OCI-LY7 (cell line): ENCODE results near the gene ISCU. TPM values are rescaled to one million over a fixed set of nuclear protein-coding genes. Genes with fewer than 3 reads are reported as not detected.

Experiments
- BruUV-seq: library from RNA; stranded (reverse); fragments of 400-500 nt; replicated peaks from 2 replicates; lab custom pipeline; 2021; lab: Mats Ljungman, UMichigan
- CTCF ChIA-PET: fragments of 300-600 bp; sonication (Branson Sonifier 250); formaldehyde crosslinking; loops from one replicate; lab custom pipeline; 2022; ENCODE audit warnings: antibody characterized with exemption; ENCODE audit not compliant: unreplicated experiment; lab: Charles Lee
- POLR2A ChIA-PET: fragments of 300-600 bp; sonication (Branson Sonifier 250); formaldehyde crosslinking; loops from one replicate; lab custom pipeline; 2022; ENCODE audit warnings: antibody characterized with exemption; lab: Charles Lee
- DNase-seq: peaks from one replicate; pipeline ENCODE4 v3.0.0-alpha.2; 2015; ENCODE audit warnings: low spot score
- H2AFZ ChIP-seq: fragments of 200-600 bp; sonication (generic), shearing (Covaris generic); 2 replicates; pipeline ENCODE4 v1.6.1; 2014; ENCODE audit warnings: mild to moderate bottlenecking, antibody characterized with exemption, low read length, moderate library complexity
- H3K27ac ChIP-seq: fragments of 200-600 bp; sonication (generic); 2 replicates; pipeline ENCODE4 v1.5.1; 2014; ENCODE audit warnings: mixed run types, low read depth, mild to moderate bottlenecking, moderate library complexity, low read length, inconsistent platforms; ENCODE audit not compliant: poor library complexity, severe bottlenecking
- H3K36me3 ChIP-seq: fragments of 200-600 bp; sonication (generic); 2 replicates; pipeline ENCODE4 v1.6.1; 2014; ENCODE audit warnings: mild to moderate bottlenecking, antibody characterized with exemption, low read length, moderate library complexity, mixed read lengths; ENCODE audit not compliant: insufficient read depth
- H3K4me1 ChIP-seq: fragments of 200-600 bp; sonication (generic); 2 replicates; pipeline ENCODE4 v1.5.1; 2014; ENCODE audit warnings: mild to moderate bottlenecking, low read length; ENCODE audit not compliant: insufficient read depth, poor library complexity, severe bottlenecking
- H3K4me2 ChIP-seq: fragments of 200-600 bp; sonication (generic); 2 replicates; pipeline ENCODE4 v1.6.1; 2014; ENCODE audit warnings: mild to moderate bottlenecking, low read length
- H3K4me3 ChIP-seq: fragments of 200-600 bp; sonication (generic); 2 replicates; pipeline ENCODE4 v1.5.1; 2014; ENCODE audit warnings: mild to moderate bottlenecking, low read depth, low read length; ENCODE audit not compliant: poor library complexity, severe bottlenecking
- H3K79me2 ChIP-seq: fragments of 200-600 bp; sonication (generic); 2 replicates; pipeline ENCODE4 v1.6.1; 2016; ENCODE audit warnings: low read depth, mild to moderate bottlenecking, low read length, moderate library complexity, mixed read lengths; ENCODE audit not compliant: insufficient read depth
- H3K9me2 ChIP-seq: fragments of 200-600 bp; sonication (generic); 2 replicates; pipeline ENCODE4 v1.6.1; 2016; ENCODE audit warnings: mild to moderate bottlenecking, low read length, mixed read lengths; ENCODE audit not compliant: insufficient read depth
- H3K9me3 ChIP-seq: fragments of 200-600 bp; sonication (generic); 2 replicates; pipeline ENCODE4 v1.6.1; 2014; ENCODE audit warnings: mild to moderate bottlenecking, mixed run types, low read length, mixed read lengths
- H4K20me1 ChIP-seq: fragments of 200-600 bp; sonication (generic); 2 replicates; pipeline ENCODE4 v1.6.1; 2014; ENCODE audit warnings: mild to moderate bottlenecking, antibody characterized with exemption, low read length, moderate library complexity, mixed read lengths; ENCODE audit not compliant: insufficient read depth
- CTCF ChIP-seq: fragments of 200-600 bp; sonication (generic); conservative IDR thresholded peaks from 2 replicates; pipeline ENCODE4 v1.5.1; 2014; ENCODE audit warnings: mild to moderate bottlenecking, antibody characterized with exemption, low read length, moderate library complexity, mixed read lengths
- EZH2phosphoT487 ChIP-seq: fragments of 200-600 bp; sonication (generic); IDR thresholded peaks from 2 replicates; pipeline ENCODE4 v1.6.1; 2018; ENCODE audit warnings: low read depth, borderline replicate concordance, mild to moderate bottlenecking, mixed run types, antibody characterized with exemption, low read length, moderate library complexity, mixed read lengths
- intact Hi-C: fragments of 100-400 bp; cut with micrococcal nuclease; formaldehyde crosslinking; loops from one replicate; pipeline ENCODE4 v1.10.0; 2022; ENCODE audit not compliant: unreplicated experiment
- total RNA-seq, 2 experiments: library from RNA; depleted of rRNA in 1 of 2; stranded (reverse); fragments of >200 nt in 1 of 2; shearing (Covaris generic) in 1 of 2; gene quantifications; 2 replicates each; pipeline ENCODE4 v1.2.3, GENCODE V29; 2014 to 2022

ISCU gene
- total RNA-seq, 2 experiments from 2014 or later, result 123 to 146 TPM

- Histone ChIP-seq H3K9me3 (no peaks in the 10 kb centered on the region), H3K4me1 (peaks cover 20% of the 10 kb centered on the region), H3K27ac (no peak within 1 kb of the TSS), H3K79me2 (no peaks in the 10 kb centered on the region), H3K4me2 (peak within 1 kb of the TSS; percentile 90), H3K9me2 (no peaks in the 10 kb centered on the region), H3K36me3 (peaks cover 35% of the 10 kb centered on the region), H4K20me1 (no peaks in the 10 kb centered on the region), H3K4me3 (peak within 1 kb of the TSS; percentile 84), H2AFZ (peak within 1 kb of the TSS; percentile 73)
- POLR2A ChIA-PET, result interaction anchor here (1.6 kb wide), 1 partner anchor 17 kb away, joined by 6 read pairs; no protein-coding TSS in a partner anchor
- intact Hi-C loops, result loop anchor here (2.0 to 10.0 kb wide), 5 partner anchors 46 to 750 kb away; partner anchors contain the start of genes PRDM4 and SART3
- CTCF ChIA-PET, result no interaction called here
- TF ChIP-seq CTCF (no peak), EZH2phosphoT487 (no peak)
- BruUV-seq, result TSS peak; percentile 76
- peak; percentile 99 for DNase-seq
Observed at GRCh38 chr12:108514973-108515814, 47.2 kb upstream of the ISCU start, which contains the start of gene FICD. Gene FICD, plus strand, starts transcription at chr12:108515277. Its CDS starts 1,696 bp downstream, at chr12:108516973.

GRCh38 chr12:108515916-108516315, 46.5 kb upstream of the ISCU start:
- no peak overlapping the region for H3K27ac ChIP-seq
- POLR2A ChIA-PET, result interaction anchor here (0.9 to 1.6 kb wide), 2 partner anchors 16 to 45 kb away, joined by 3 to 6 read pairs; partner anchors contain the start of gene SART3
- CTCF ChIA-PET, result no interaction called here
- intact Hi-C loops, result loop anchor here (2.0 to 10.0 kb wide), 4 partner anchors 45 to 751 kb away; partner anchors contain the start of genes PRDM4 and SART3
- H2AFZ ChIP-seq, result no peak overlapping the region; the same call in 1 of the 2 replicates
- no peaks in the 10 kb centered on the region for H3K79me2 ChIP-seq
- peak overlapping the region; percentile 90 for H3K4me2 ChIP-seq
- H3K9me2 ChIP-seq, result no peaks in the 10 kb centered on the region
- H3K4me3 ChIP-seq, result peak overlapping the region; percentile 84
- no peak for TF ChIP-seq EZH2phosphoT487
- no peak for TF ChIP-seq CTCF
- H4K20me1 ChIP-seq, result no peaks in the 10 kb centered on the region
- no TSS peak for BruUV-seq
- DNase-seq, result peak; percentile 18
- H3K36me3 ChIP-seq, result peaks cover 42% of the 10 kb centered on the region
- H3K9me3 ChIP-seq, result no peaks in the 10 kb centered on the region
- H3K4me1 ChIP-seq, result peaks cover 20% of the 10 kb centered on the region
